GM23338 (cell line): ENCODE measurements around the gene RPH3AL. TPM values are rescaled to one million over a fixed set of nuclear protein-coding genes. Genes with fewer than 3 reads are reported as not detected.

Experiments used
- ATAC-seq: fragments of 200-7000 bp; cut with Tn5 transposase; 3 replicates; pipeline ENCODE4 v1.9.1; 2020
- DNase-seq: peaks from one replicate; pipeline ENCODE4 v3.0.0-alpha.2; 2015; ENCODE audit warnings: low spot score
- H2AFZ ChIP-seq: fragments of 200-600 bp; sonication (generic); 2 replicates; pipeline ENCODE4 v1.8.0; 2016; ENCODE audit warnings: antibody characterized with exemption, mild to moderate bottlenecking, moderate library complexity
- H3F3A ChIP-seq: fragments of 200-600 bp; sonication (generic); replicated peaks from 2 replicates; pipeline ENCODE4 v1.8.0; 2017; ENCODE audit warnings: antibody characterized with exemption, mixed run types, low read depth
- H3K27ac ChIP-seq: fragments of 200-600 bp; sonication (generic); 2 replicates; pipeline ENCODE4 v1.6.1; 2016; ENCODE audit warnings: low read depth
- H3K27me3 ChIP-seq: fragments of 200-600 bp; sonication (generic); 2 replicates; pipeline ENCODE4 v1.8.0; 2016; ENCODE audit warnings: mild to moderate bottlenecking, mixed run types, moderate library complexity; ENCODE audit not compliant: insufficient read depth
- H3K36me3 ChIP-seq: fragments of 200-600 bp; sonication (generic); 2 replicates; pipeline ENCODE4 v1.8.0; 2016; ENCODE audit warnings: mild to moderate bottlenecking; ENCODE audit not compliant: insufficient read depth
- H3K4me1 ChIP-seq: fragments of 200-600 bp; sonication (generic); 2 replicates; pipeline ENCODE4 v1.8.0; 2016; ENCODE audit warnings: mild to moderate bottlenecking, moderate library complexity; ENCODE audit not compliant: insufficient read depth
- H3K4me2 ChIP-seq: fragments of 200-600 bp; sonication (generic); 2 replicates; pipeline ENCODE4 v1.7.1; 2017; ENCODE audit warnings: mixed run types
- H3K4me3 ChIP-seq: fragments of 200-600 bp; sonication (generic); 2 replicates; pipeline ENCODE4 v1.6.1; 2016; ENCODE audit warnings: mixed run types
- H3K79me2 ChIP-seq: fragments of 200-600 bp; sonication (generic); replicated peaks from 2 replicates; pipeline ENCODE4 v1.8.0; 2017; ENCODE audit warnings: mild to moderate bottlenecking; ENCODE audit not compliant: insufficient read depth
- H3K9me2 ChIP-seq: fragments of 200-600 bp; sonication (generic); 2 replicates; pipeline ENCODE4 v1.8.0; 2017; ENCODE audit not compliant: insufficient read depth
- H4K20me1 ChIP-seq: fragments of 200-600 bp; sonication (generic); replicated peaks from 2 replicates; pipeline ENCODE4 v1.8.0; 2017; ENCODE audit warnings: mild to moderate bottlenecking; ENCODE audit not compliant: insufficient read depth
- H3K27ac Mint-ChIP-seq: 2 replicates; pipeline ENCODE4 v1.8.0; 2020; ENCODE audit warnings: inconsistent platforms, mild to moderate bottlenecking, moderate library complexity, mixed read lengths
- H3K27me3 Mint-ChIP-seq: 3 replicates; pipeline ENCODE4 v1.8.0; 2022; ENCODE audit warnings: low read depth, mild to moderate bottlenecking, moderate library complexity, mixed read lengths, inconsistent platforms; ENCODE audit not compliant: insufficient read depth, poor library complexity
- H3K36me3 Mint-ChIP-seq: 3 replicates; pipeline ENCODE4 v1.8.0; 2021; ENCODE audit warnings: low read depth, mild to moderate bottlenecking, inconsistent platforms, moderate library complexity, mixed read lengths
- H3K4me1 Mint-ChIP-seq: 3 replicates; pipeline ENCODE4 v1.8.0; 2020; ENCODE audit warnings: mild to moderate bottlenecking, inconsistent platforms, mixed read lengths
- H3K4me3 Mint-ChIP-seq: 3 replicates; pipeline ENCODE4 v1.8.0; 2021; ENCODE audit warnings: moderate library complexity, mild to moderate bottlenecking, inconsistent platforms, mixed read lengths
- H3K9me3 Mint-ChIP-seq: 3 replicates; pipeline ENCODE4 v1.8.0; 2020; ENCODE audit warnings: moderate library complexity, mild to moderate bottlenecking, inconsistent platforms, mixed read lengths
- CREB1 ChIP-seq: fragments of 250-450 bp; sonication (Bioruptor Pico); IDR thresholded peaks from 2 replicates; pipeline ENCODE4 v1.5.0; 2020; ENCODE audit warnings: low read depth, mild to moderate bottlenecking, moderate library complexity
- EZH2 ChIP-seq: fragments of 200-600 bp; sonication (generic); IDR thresholded peaks from one replicate; pipeline ENCODE4 v1.8.0; 2017; ENCODE audit warnings: antibody characterized with exemption, mild to moderate bottlenecking, low read depth; ENCODE audit not compliant: unreplicated experiment
- EZH2phosphoT487 ChIP-seq: fragments of 200-600 bp; sonication (generic); IDR thresholded peaks from one replicate; pipeline ENCODE4 v1.8.1; 2018; ENCODE audit warnings: antibody characterized with exemption; ENCODE audit not compliant: unreplicated experiment
- JUNB ChIP-seq: IDR thresholded peaks from one replicate; pipeline ENCODE4 v1.6.1; 2016; ENCODE audit warnings: antibody characterized with exemption; ENCODE audit not compliant: unreplicated experiment
- NANOG ChIP-seq: IDR thresholded peaks from 2 replicates; pipeline ENCODE4 v1.6.1; 2016; ENCODE audit warnings: antibody characterized with exemption, borderline replicate concordance
- POLR2AphosphoS5 ChIP-seq: IDR thresholded peaks from 2 replicates; pipeline ENCODE4 v1.6.1; 2016; ENCODE audit warnings: antibody characterized with exemption, low read depth
- REST ChIP-seq: IDR thresholded peaks from one replicate; pipeline ENCODE4 v1.6.1; 2018; ENCODE audit warnings: antibody characterized with exemption; ENCODE audit not compliant: unreplicated experiment
- STAT1 ChIP-seq: IDR thresholded peaks from one replicate; pipeline ENCODE4 v1.6.1; 2016; ENCODE audit warnings: antibody characterized with exemption; ENCODE audit not compliant: unreplicated experiment
- ZNF114 ChIP-seq: fragments of 250-450 bp; sonication (Bioruptor Pico); IDR thresholded peaks from 2 replicates; pipeline ENCODE4 v1.5.0; 2020; ENCODE audit warnings: mild to moderate bottlenecking, moderate library complexity
- ZNF331 ChIP-seq: fragments of 250-450 bp; sonication (Bioruptor Pico); IDR thresholded peaks from 2 replicates; pipeline ENCODE4 v1.5.0; 2020; ENCODE audit warnings: low read depth, mild to moderate bottlenecking, moderate library complexity
- polyA plus RNA-seq: library from polyadenylated mRNA; unstranded; fragments of >200 nt; fragmentation: Nextera tagmentation; extraction: Ambion mirVana; gene quantifications from 2 replicates; pipeline ENCODE4 v1.2.1, GENCODE V29; 2016
- total RNA-seq: library from RNA; depleted of rRNA; stranded (reverse); fragments of >200 nt; shearing (Covaris generic); gene quantifications from 2 replicates; pipeline ENCODE4 v1.2.3, GENCODE V29; 2014
- TF ChIP-seq, protein P1 (sequence below): IDR thresholded peaks from 2 replicates; pipeline ENCODE4 v1.6.1; 2016; ENCODE audit warnings: antibody characterized with exemption
- TF ChIP-seq, protein P2 (sequence below), 2 experiments: fragments of 200-600 bp in 1 of 2; sonication (generic) in 1 of 2; conservative IDR thresholded peaks; 2 replicates each; pipeline versions ENCODE4 v1.5.1 to v1.6.1; 2016 to 2017; ENCODE audit warnings: antibody characterized with exemption in 2 of 2, low read depth in 2 of 2, mild to moderate bottlenecking in 2 of 2, moderate library complexity in 1 of 2
- TF ChIP-seq, protein P3 (sequence below): fragments of 250-450 bp; sonication (Bioruptor Pico); IDR thresholded peaks from 2 replicates; pipeline ENCODE4 v1.5.0; 2020; ENCODE audit warnings: mild to moderate bottlenecking, moderate library complexity

RPH3AL gene
- total and polyA plus RNA-seq, 2 experiments from 2014 or later: 2.7 to 6.3 TPM

DNA sequence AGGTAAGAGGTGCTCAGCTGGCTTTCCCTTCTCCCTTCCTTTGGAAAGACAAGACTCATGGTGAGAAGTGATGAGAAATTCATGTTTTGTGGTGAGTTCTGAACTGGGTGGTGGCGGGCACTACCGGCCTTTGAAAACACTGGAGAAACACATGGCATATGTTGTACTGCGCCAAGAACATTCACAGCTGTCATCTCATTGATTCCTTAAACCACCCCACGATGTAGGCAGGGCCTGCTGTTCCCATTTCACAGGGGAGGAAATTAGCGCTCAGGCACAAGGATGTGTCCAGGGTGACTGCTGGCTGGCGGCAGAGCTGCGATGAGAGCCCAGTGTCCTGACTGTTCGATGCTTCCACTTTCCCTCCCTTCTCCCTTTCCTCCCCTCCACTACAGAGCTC is 169.6 kb downstream of the RPH3AL start:
- TF ChIP-seq JUNB: no peak
- TF ChIP-seq ZNF331 (CRISPR knock-in tag): no peak
- TF ChIP-seq POLR2AphosphoS5: no peak
- TF ChIP-seq, protein P1, sequence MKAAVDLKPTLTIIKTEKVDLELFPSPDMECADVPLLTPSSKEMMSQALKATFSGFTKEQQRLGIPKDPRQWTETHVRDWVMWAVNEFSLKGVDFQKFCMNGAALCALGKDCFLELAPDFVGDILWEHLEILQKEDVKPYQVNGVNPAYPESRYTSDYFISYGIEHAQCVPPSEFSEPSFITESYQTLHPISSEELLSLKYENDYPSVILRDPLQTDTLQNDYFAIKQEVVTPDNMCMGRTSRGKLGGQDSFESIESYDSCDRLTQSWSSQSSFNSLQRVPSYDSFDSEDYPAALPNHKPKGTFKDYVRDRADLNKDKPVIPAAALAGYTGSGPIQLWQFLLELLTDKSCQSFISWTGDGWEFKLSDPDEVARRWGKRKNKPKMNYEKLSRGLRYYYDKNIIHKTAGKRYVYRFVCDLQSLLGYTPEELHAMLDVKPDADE: no peak
- no peak for TF ChIP-seq EZH2
- TF ChIP-seq EZH2phosphoT487: no peak
- TF ChIP-seq, protein P2, sequence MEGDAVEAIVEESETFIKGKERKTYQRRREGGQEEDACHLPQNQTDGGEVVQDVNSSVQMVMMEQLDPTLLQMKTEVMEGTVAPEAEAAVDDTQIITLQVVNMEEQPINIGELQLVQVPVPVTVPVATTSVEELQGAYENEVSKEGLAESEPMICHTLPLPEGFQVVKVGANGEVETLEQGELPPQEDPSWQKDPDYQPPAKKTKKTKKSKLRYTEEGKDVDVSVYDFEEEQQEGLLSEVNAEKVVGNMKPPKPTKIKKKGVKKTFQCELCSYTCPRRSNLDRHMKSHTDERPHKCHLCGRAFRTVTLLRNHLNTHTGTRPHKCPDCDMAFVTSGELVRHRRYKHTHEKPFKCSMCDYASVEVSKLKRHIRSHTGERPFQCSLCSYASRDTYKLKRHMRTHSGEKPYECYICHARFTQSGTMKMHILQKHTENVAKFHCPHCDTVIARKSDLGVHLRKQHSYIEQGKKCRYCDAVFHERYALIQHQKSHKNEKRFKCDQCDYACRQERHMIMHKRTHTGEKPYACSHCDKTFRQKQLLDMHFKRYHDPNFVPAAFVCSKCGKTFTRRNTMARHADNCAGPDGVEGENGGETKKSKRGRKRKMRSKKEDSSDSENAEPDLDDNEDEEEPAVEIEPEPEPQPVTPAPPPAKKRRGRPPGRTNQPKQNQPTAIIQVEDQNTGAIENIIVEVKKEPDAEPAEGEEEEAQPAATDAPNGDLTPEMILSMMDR (conservative IDR thresholded peaks at IDR 0.05; ENCODE audit: low read depth in 2 of 2): no peak
- no peak for TF ChIP-seq CREB1 (CRISPR knock-in tag)
- no peak for TF ChIP-seq NANOG
- TF ChIP-seq STAT1: no peak
- TF ChIP-seq REST: no peak
- TF ChIP-seq, protein P3, sequence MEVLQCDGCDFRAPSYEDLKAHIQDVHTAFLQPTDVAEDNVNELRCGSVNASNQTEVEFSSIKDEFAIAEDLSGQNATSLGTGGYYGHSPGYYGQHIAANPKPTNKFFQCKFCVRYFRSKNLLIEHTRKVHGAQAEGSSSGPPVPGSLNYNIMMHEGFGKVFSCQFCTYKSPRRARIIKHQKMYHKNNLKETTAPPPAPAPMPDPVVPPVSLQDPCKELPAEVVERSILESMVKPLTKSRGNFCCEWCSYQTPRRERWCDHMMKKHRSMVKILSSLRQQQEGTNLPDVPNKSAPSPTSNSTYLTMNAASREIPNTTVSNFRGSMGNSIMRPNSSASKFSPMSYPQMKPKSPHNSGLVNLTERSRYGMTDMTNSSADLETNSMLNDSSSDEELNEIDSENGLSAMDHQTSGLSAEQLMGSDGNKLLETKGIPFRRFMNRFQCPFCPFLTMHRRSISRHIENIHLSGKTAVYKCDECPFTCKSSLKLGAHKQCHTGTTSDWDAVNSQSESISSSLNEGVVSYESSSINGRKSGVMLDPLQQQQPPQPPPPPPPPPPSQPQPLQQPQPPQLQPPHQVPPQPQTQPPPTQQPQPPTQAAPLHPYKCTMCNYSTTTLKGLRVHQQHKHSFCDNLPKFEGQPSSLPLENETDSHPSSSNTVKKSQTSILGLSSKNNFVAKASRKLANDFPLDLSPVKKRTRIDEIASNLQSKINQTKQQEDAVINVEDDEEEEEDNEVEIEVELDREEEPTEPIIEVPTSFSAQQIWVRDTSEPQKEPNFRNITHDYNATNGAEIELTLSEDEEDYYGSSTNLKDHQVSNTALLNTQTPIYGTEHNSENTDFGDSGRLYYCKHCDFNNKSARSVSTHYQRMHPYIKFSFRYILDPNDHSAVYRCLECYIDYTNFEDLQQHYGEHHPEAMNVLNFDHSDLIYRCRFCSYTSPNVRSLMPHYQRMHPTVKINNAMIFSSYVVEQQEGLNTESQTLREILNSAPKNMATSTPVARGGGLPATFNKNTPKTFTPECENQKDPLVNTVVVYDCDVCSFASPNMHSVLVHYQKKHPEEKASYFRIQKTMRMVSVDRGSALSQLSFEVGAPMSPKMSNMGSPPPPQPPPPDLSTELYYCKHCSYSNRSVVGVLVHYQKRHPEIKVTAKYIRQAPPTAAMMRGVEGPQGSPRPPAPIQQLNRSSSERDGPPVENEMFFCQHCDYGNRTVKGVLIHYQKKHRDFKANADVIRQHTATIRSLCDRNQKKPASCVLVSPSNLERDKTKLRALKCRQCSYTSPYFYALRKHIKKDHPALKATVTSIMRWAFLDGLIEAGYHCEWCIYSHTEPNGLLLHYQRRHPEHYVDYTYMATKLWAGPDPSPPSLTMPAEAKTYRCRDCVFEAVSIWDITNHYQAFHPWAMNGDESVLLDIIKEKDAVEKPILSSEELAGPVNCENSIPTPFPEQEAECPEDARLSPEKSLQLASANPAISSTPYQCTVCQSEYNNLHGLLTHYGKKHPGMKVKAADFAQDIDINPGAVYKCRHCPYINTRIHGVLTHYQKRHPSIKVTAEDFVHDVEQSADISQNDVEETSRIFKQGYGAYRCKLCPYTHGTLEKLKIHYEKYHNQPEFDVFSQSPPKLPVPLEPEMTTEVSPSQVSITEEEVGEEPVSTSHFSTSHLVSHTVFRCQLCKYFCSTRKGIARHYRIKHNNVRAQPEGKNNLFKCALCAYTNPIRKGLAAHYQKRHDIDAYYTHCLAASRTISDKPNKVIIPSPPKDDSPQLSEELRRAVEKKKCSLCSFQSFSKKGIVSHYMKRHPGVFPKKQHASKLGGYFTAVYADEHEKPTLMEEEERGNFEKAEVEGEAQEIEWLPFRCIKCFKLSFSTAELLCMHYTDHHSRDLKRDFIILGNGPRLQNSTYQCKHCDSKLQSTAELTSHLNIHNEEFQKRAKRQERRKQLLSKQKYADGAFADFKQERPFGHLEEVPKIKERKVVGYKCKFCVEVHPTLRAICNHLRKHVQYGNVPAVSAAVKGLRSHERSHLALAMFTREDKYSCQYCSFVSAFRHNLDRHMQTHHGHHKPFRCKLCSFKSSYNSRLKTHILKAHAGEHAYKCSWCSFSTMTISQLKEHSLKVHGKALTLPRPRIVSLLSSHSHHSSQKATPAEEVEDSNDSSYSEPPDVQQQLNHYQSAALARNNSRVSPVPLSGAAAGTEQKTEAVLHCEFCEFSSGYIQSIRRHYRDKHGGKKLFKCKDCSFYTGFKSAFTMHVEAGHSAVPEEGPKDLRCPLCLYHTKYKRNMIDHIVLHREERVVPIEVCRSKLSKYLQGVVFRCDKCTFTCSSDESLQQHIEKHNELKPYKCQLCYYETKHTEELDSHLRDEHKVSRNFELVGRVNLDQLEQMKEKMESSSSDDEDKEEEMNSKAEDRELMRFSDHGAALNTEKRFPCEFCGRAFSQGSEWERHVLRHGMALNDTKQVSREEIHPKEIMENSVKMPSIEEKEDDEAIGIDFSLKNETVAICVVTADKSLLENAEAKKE (CRISPR knock-in tag): no peak
- no peak for TF ChIP-seq ZNF114 (CRISPR knock-in tag)
- Histone ChIP-seq H3K27ac (no peak overlapping the region), H3K79me2 (no peaks in the 10 kb centered on the region), H4K20me1 (no peaks in the 10 kb centered on the region), H3K4me2 (no peak overlapping the region; the same call in 1 of the 2 replicates), H3K27me3 (peaks cover 42% of the 10 kb centered on the region), H3K4me1 (peaks cover 7% of the 10 kb centered on the region), H3K36me3 (no peaks in the 10 kb centered on the region), H3K9me2 (no peaks in the 10 kb centered on the region), H2AFZ (no peak overlapping the region), H3F3A (peaks cover 10% of the 10 kb centered on the region; the same call in 1 of the 2 replicates), H3K4me3 (no peak overlapping the region)
- no peak for ATAC-seq
- H3K36me3 Mint-ChIP-seq: no peaks in the 10 kb centered on the region; the same call in 2 of the 3 replicates
- no peaks in the 10 kb centered on the region for H3K9me3 Mint-ChIP-seq
- no peak overlapping the region for H3K4me3 Mint-ChIP-seq
- peaks cover 30% of the 10 kb centered on the region for H3K27me3 Mint-ChIP-seq
- H3K4me1 Mint-ChIP-seq: peaks cover 16% of the 10 kb centered on the region
- H3K27ac Mint-ChIP-seq: no peak overlapping the region
- no peak for DNase-seq
